Endothelial cell of umbilical vein (primary cell): Measurements from ENCODE around the gene KIF4A. TPM values are rescaled to one million over a fixed set of nuclear protein-coding genes. Genes with fewer than 3 reads are reported as not detected.

Source experiments
- BruUV-seq: library from RNA; stranded (reverse); fragments of 400-500 nt; replicated peaks from 2 replicates; lab custom pipeline; 2021; lab: Mats Ljungman, UMichigan
- CTCF ChIA-PET: fragments of 300-600, 350-600 bp; sonication (Branson Sonifier 250); formaldehyde crosslinking; loops from one replicate; lab custom pipeline; 2021; ENCODE audit warnings: antibody characterized with exemption, inconsistent platforms; lab: Charles Lee
- POLR2A ChIA-PET: fragments of 300-600, 350-600 bp; sonication (Branson Sonifier 250); formaldehyde crosslinking; loops from one replicate; lab custom pipeline; 2021; ENCODE audit warnings: antibody characterized with exemption, inconsistent platforms; lab: Charles Lee
- DNase-seq: peaks from one replicate; pipeline ENCODE4 v3.0.0-alpha.2; 2011; ENCODE audit warnings: low read depth, low spot score
- FAIRE-seq: peaks from 2 replicates; lab custom pipeline; 2011; peaks lifted over from hg19 to GRCh38; lab: Jason Lieb, UNC
- H2AFZ ChIP-seq: 2 replicates; pipeline ENCODE4 v1.6.0; 2012; ENCODE audit warnings: low read depth, low read length, control low read depth, inconsistent platforms
- H3K27ac ChIP-seq: 2 replicates; pipeline ENCODE4 v1.5.1; 2011; ENCODE audit warnings: low read depth, mild to moderate bottlenecking, control low read depth, low read length, moderate library complexity; ENCODE audit not compliant: insufficient read depth
- H3K27me3 ChIP-seq, 2 experiments: 2 replicates each; pipeline versions ENCODE4 v1.6.0 to v1.6.1; 2011; ENCODE audit warnings: low read length in 2 of 2, mixed read lengths in 1 of 2; ENCODE audit not compliant: control insufficient read depth in 2 of 2, insufficient read depth in 2 of 2
- H3K36me3 ChIP-seq, 2 experiments: 2 replicates in 1 of 2; 3 replicates in 1 of 2; pipeline ENCODE4 v1.5.1; 2011; ENCODE audit warnings: low read length in 2 of 2, mild to moderate bottlenecking in 1 of 2, moderate library complexity in 1 of 2; ENCODE audit not compliant: control insufficient read depth in 2 of 2, insufficient read depth in 2 of 2; ENCODE audit errors: extremely low read depth in 1 of 2
- H3K4me1 ChIP-seq: 3 replicates; pipeline ENCODE4 v1.5.1; 2011; ENCODE audit warnings: mild to moderate bottlenecking, low read length; ENCODE audit not compliant: control insufficient read depth, insufficient read depth; ENCODE audit errors: extremely low read depth
- H3K4me2 ChIP-seq: 2 replicates; pipeline ENCODE4 v1.6.1; 2011; ENCODE audit warnings: low read length, control low read depth, mixed read lengths; ENCODE audit not compliant: insufficient read depth
- H3K4me3 ChIP-seq, 3 experiments: fragments of 200-600 bp in 1 of 3; sonication (generic), shearing (Covaris generic) in 1 of 3; replicated peaks in 1 of 3; 2 replicates each; pipeline ENCODE4 v1.5.1; 2011 to 2016; ENCODE audit warnings: control low read depth in 3 of 3, low read length in 3 of 3, mild to moderate bottlenecking in 2 of 3, inconsistent platforms in 1 of 3, low read depth in 1 of 3, moderate library complexity in 1 of 3; ENCODE audit not compliant: insufficient read depth in 1 of 3
- H3K79me2 ChIP-seq: 2 replicates; pipeline ENCODE4 v1.6.0; 2012; ENCODE audit warnings: low read length, inconsistent platforms; ENCODE audit not compliant: control insufficient read depth, insufficient read depth
- H3K9ac ChIP-seq: replicated peaks from 2 replicates; pipeline ENCODE3; 2011; ENCODE audit warnings: low read length, control low read depth; ENCODE audit not compliant: insufficient read depth; ENCODE audit errors: extremely low read depth
- H3K9me1 ChIP-seq: replicated peaks from 3 replicates; pipeline ENCODE4 v1.6.0; 2011; ENCODE audit warnings: mild to moderate bottlenecking, low read length; ENCODE audit not compliant: control insufficient read depth, insufficient read depth; ENCODE audit errors: extremely low read depth
- H3K9me3 ChIP-seq: replicated peaks from 2 replicates; pipeline ENCODE4 v1.5.1; 2012; ENCODE audit warnings: low read length, inconsistent platforms; ENCODE audit not compliant: control insufficient read depth, insufficient read depth
- H4K20me1 ChIP-seq: replicated peaks from 2 replicates; pipeline ENCODE3; 2011; ENCODE audit warnings: mild to moderate bottlenecking, low read length; ENCODE audit not compliant: control insufficient read depth, insufficient read depth; ENCODE audit errors: extremely low read depth
- CTCF ChIP-seq, 2 donors: IDR thresholded peaks; 1 replicate in 1 of 2; 2 replicates in 1 of 2; pipeline ENCODE4 v1.5.1; 2011; ENCODE audit warnings: low read length in 2 of 2, mild to moderate bottlenecking in 2 of 2, moderate library complexity in 2 of 2, control low read depth in 1 of 2, inconsistent platforms in 1 of 2, low read depth in 1 of 2; ENCODE audit not compliant: insufficient read depth in 1 of 2; ENCODE audit errors: extremely low read depth in 1 of 2
- EZH2 ChIP-seq: IDR thresholded peaks from 2 replicates; pipeline ENCODE4 v1.6.1; 2012; ENCODE audit warnings: borderline replicate concordance, low read depth, mild to moderate bottlenecking, moderate library complexity, low read length, inconsistent platforms; ENCODE audit not compliant: severe bottlenecking
- FOS ChIP-seq: IDR thresholded peaks from 2 replicates; pipeline ENCODE4 v1.6.1; 2011; ENCODE audit warnings: mild to moderate bottlenecking, low read length, moderate library complexity, borderline replicate concordance; ENCODE audit not compliant: insufficient read depth
- GATA2 ChIP-seq: IDR thresholded peaks from 2 replicates; pipeline ENCODE4 v1.7.0; 2011; ENCODE audit warnings: low read depth, mild to moderate bottlenecking, moderate library complexity, mixed read lengths, low read length; ENCODE audit not compliant: insufficient read length, insufficient read depth
- JUN ChIP-seq: IDR thresholded peaks from 2 replicates; pipeline ENCODE4 v1.6.1; 2011; ENCODE audit warnings: borderline replicate concordance, low read depth; ENCODE audit not compliant: insufficient read length, insufficient read depth
- MAX ChIP-seq: IDR thresholded peaks from 2 replicates; pipeline ENCODE4 v1.6.1; 2011; ENCODE audit not compliant: insufficient read depth, insufficient read length
- MYC ChIP-seq: IDR thresholded peaks from one replicate; pipeline ENCODE4 v1.6.1; 2011; ENCODE audit warnings: mild to moderate bottlenecking, low read depth, low read length
- POLR2A ChIP-seq: IDR thresholded peaks from 2 replicates; pipeline ENCODE4 v1.6.1; 2012; ENCODE audit warnings: low read depth, mild to moderate bottlenecking, control low read depth, low read length
- POLR2AphosphoS5 ChIP-seq: IDR thresholded peaks from 2 replicates; pipeline ENCODE4 v1.6.1; 2012; ENCODE audit warnings: low read depth, mild to moderate bottlenecking, control low read depth, low read length, moderate library complexity; ENCODE audit not compliant: insufficient read depth
- dilution Hi-C: fragments of 300-500 bp; cut with MboI; formaldehyde crosslinking; loops from one replicate; pipeline ENCODE4 v1.15.0; 2019; ENCODE audit warnings: low sequenced_read_pairs; ENCODE audit not compliant: extremely low pct_ligation_motif_present
- intact Hi-C: fragments of 100-400 bp; cut with micrococcal nuclease; formaldehyde crosslinking; loops from one replicate; pipeline ENCODE4 v1.10.0; 2022
- polyA plus RNA-seq, 4 experiments: library from polyadenylated mRNA; depleted of rRNA in 3 of 4; stranded (reverse) in 3 of 4; unstranded in 1 of 4; fragments of >200 nt; gene quantifications; 2 replicates each; pipeline versions ENCODE4 v1.2.1 to v1.2.3, GENCODE V29; 2011 to 2012; ENCODE audit warnings: missing spikeins in 1 of 4
- total RNA-seq: library from RNA; stranded (reverse); gene quantifications from 2 replicates; pipeline ENCODE4 v1.2.3, GENCODE V29; 2021

The KIF4A gene
- total and polyA plus RNA-seq, 2 donors (not counting 3 experiments of a cell fraction or from before 2014, with no cell fraction given), result 9.6 to 41.3 TPM

GRCh38 chrX:70405003-70405402, 115.1 kb downstream of the KIF4A start:
- H3K4me2 ChIP-seq, result no peak overlapping the region
- intact Hi-C loops (no loop called here), dilution Hi-C loops (no loop called here)
- H3K27me3 ChIP-seq, result no peaks in the 10 kb centered on the region
- FAIRE-seq (no peak), DNase-seq (no peak)
- no peaks in the 10 kb centered on the region for H3K79me2 ChIP-seq
- H3K4me3 ChIP-seq, result no peak overlapping the region
- no peaks in the 10 kb centered on the region for H3K36me3 ChIP-seq
- no peak overlapping the region for H3K9ac ChIP-seq
- ChIA-PET CTCF (no interaction called here), POLR2A (no interaction called here)
- no peaks in the 10 kb centered on the region for H3K9me1 ChIP-seq
- TF ChIP-seq EZH2 (no peak), CTCF (IDR thresholded peaks at IDR 0.05; ENCODE audit: extremely low read depth in 1 of 2, insufficient read depth in 1 of 2, low read depth in 1 of 2, low read length in 2 of 2) (no peak), MYC (no peak), MAX (no peak), JUN (no peak), GATA2 (no peak), FOS (no peak), POLR2AphosphoS5 (no peak), POLR2A (no peak)
- no peaks in the 10 kb centered on the region for H3K4me1 ChIP-seq
- H4K20me1 ChIP-seq, result no peaks in the 10 kb centered on the region
- H2AFZ ChIP-seq, result no peak overlapping the region
- H3K27ac ChIP-seq, result no peak overlapping the region
- BruUV-seq, result no TSS peak
- no peaks in the 10 kb centered on the region for H3K9me3 ChIP-seq
